SK-N-SH treated with all-trans-retinoic acid at 6 μM for 48 hours (cell line): ENCODE measurements around the gene LY6G5B.

Experiments used
- ATAC-seq: fragments of 200-7000 bp; cut with Tn5 transposase; 3 replicates; pipeline ENCODE4 v1.9.1; 2020; ENCODE audit warnings: mild to moderate bottlenecking, moderate library complexity
- ARNTL ChIP-seq: fragments of 450-650 bp; formaldehyde crosslinking; IDR thresholded peaks from 2 replicates; pipeline ENCODE4 v1.5.0; 2020; ENCODE audit warnings: low read depth, mild to moderate bottlenecking, moderate library complexity, borderline replicate concordance
- BACH2 ChIP-seq: fragments of 250-450 bp; sonication (Bioruptor Pico); IDR thresholded peaks from 2 replicates; pipeline ENCODE4 v1.9.0; 2021; ENCODE audit warnings: mild to moderate bottlenecking, borderline replicate concordance
- CREB5 ChIP-seq: fragments of 250-450 bp; sonication (Bioruptor Pico); IDR thresholded peaks from 2 replicates; pipeline ENCODE4 v1.5.1; 2020; ENCODE audit warnings: low read depth, mild to moderate bottlenecking, moderate library complexity
- CSDC2 ChIP-seq: fragments of 250-450 bp; sonication (Bioruptor Pico); IDR thresholded peaks from 2 replicates; pipeline ENCODE4 v1.5.0; 2020; ENCODE audit warnings: mild to moderate bottlenecking, moderate library complexity
- GLIS3 ChIP-seq: fragments of 250-450 bp; sonication (Bioruptor Pico); IDR thresholded peaks from 2 replicates; pipeline ENCODE4 v1.5.0; 2020; ENCODE audit warnings: mild to moderate bottlenecking, moderate library complexity
- ISL1 ChIP-seq: fragments of 250-450 bp; sonication (Bioruptor Pico); IDR thresholded peaks from 2 replicates; pipeline ENCODE4 v2.1.2; 2022; ENCODE audit warnings: mild to moderate bottlenecking, moderate library complexity
- OSR1 ChIP-seq: fragments of 250-450 bp; sonication (Bioruptor Pico); IDR thresholded peaks from 2 replicates; pipeline ENCODE4 v1.8.0; 2022; ENCODE audit warnings: moderate library complexity, mild to moderate bottlenecking, inconsistent platforms
- PPARA ChIP-seq: fragments of 250-450 bp; sonication (Bioruptor Pico); IDR thresholded peaks from 2 replicates; pipeline ENCODE4 v1.5.0; 2020; ENCODE audit warnings: mild to moderate bottlenecking, borderline replicate concordance
- RARB ChIP-seq: fragments of 250-450 bp; sonication (Bioruptor Pico); IDR thresholded peaks from 2 replicates; pipeline ENCODE4 v1.8.0; 2021; ENCODE audit warnings: mild to moderate bottlenecking, moderate library complexity
- SNAI2 ChIP-seq: fragments of 250-450 bp; sonication (Bioruptor Pico); IDR thresholded peaks from 2 replicates; pipeline ENCODE4 v1.5.0; 2020; ENCODE audit warnings: mild to moderate bottlenecking, moderate library complexity
- TCF4 ChIP-seq: fragments of 250-450 bp; sonication (Bioruptor Pico); IDR thresholded peaks from 2 replicates; pipeline ENCODE4 v1.8.0; 2021; ENCODE audit warnings: mild to moderate bottlenecking, moderate library complexity, borderline replicate concordance
- TOX ChIP-seq: fragments of 250-450 bp; sonication (Bioruptor Pico); IDR thresholded peaks from 2 replicates; pipeline ENCODE4 v1.8.0; 2021; ENCODE audit warnings: mild to moderate bottlenecking, moderate library complexity, borderline replicate concordance
- ZC3H10 ChIP-seq: fragments of 250-450 bp; sonication (Bioruptor Pico); IDR thresholded peaks from 2 replicates; pipeline ENCODE4 v1.5.1; 2021; ENCODE audit warnings: mild to moderate bottlenecking, moderate library complexity
- ZFP3 ChIP-seq: fragments of 250-450 bp; sonication (Bioruptor Pico); IDR thresholded peaks from 2 replicates; pipeline ENCODE4 v1.5.0; 2020; ENCODE audit warnings: mild to moderate bottlenecking, moderate library complexity
- ZFP30 ChIP-seq: fragments of 450-650 bp; formaldehyde crosslinking; IDR thresholded peaks from 2 replicates; pipeline ENCODE4 v1.5.0; 2022; ENCODE audit warnings: mild to moderate bottlenecking, moderate library complexity
- ZNF70 ChIP-seq: fragments of 450-650 bp; formaldehyde crosslinking; IDR thresholded peaks from 2 replicates; pipeline ENCODE4 v1.5.0; 2020; ENCODE audit warnings: mild to moderate bottlenecking, moderate library complexity
- ZNF8 ChIP-seq: fragments of 450-650 bp; formaldehyde crosslinking; IDR thresholded peaks from 2 replicates; pipeline ENCODE4 v1.5.0; 2020; ENCODE audit warnings: mild to moderate bottlenecking, moderate library complexity
- TF ChIP-seq, protein P1 (sequence below): fragments of 250-450 bp; sonication (Bioruptor Pico); IDR thresholded peaks from 2 replicates; pipeline ENCODE4 v1.5.0; 2020; ENCODE audit warnings: mild to moderate bottlenecking, moderate library complexity
- TF ChIP-seq, protein P2 (sequence below): fragments of 250-450 bp; sonication (Bioruptor Pico); IDR thresholded peaks from 2 replicates; pipeline ENCODE4 v1.8.0; 2021; ENCODE audit warnings: low read depth, mild to moderate bottlenecking, moderate library complexity, borderline replicate concordance
- TF ChIP-seq, protein P3 (sequence below): fragments of 250-450 bp; sonication (Bioruptor Pico); IDR thresholded peaks from 2 replicates; pipeline ENCODE4 v1.8.0; 2020; ENCODE audit warnings: mild to moderate bottlenecking, moderate library complexity, borderline replicate concordance

The LY6G5B gene

GRCh38 chr6:31655349-31656237, 14.2 kb upstream of the LY6G5B start, which contains the start of gene APOM:
TSS of gene APOM (plus strand) at chr6:31655894. CDS start at chr6:31655967, 73 bp downstream.
- TF ChIP-seq ZFP3 (no peak), BACH2 (no peak), ZC3H10 (CRISPR knock-in tag) (no peak), TOX (CRISPR knock-in tag) (no peak), CREB5 (CRISPR knock-in tag) (no peak), ISL1 (no peak), PPARA (CRISPR knock-in tag) (no peak), GLIS3 (no peak), ZFP30 (no peak), OSR1 (CRISPR knock-in tag) (no peak), SNAI2 (CRISPR knock-in tag) (no peak), TCF4 (CRISPR knock-in tag) (no peak), ZNF8 (CRISPR knock-in tag) (no peak), RARB (CRISPR knock-in tag) (no peak), CSDC2 (CRISPR knock-in tag) (no peak), ZNF70 (CRISPR knock-in tag) (no peak), ARNTL (CRISPR knock-in tag) (no peak)
- TF ChIP-seq, protein P1, sequence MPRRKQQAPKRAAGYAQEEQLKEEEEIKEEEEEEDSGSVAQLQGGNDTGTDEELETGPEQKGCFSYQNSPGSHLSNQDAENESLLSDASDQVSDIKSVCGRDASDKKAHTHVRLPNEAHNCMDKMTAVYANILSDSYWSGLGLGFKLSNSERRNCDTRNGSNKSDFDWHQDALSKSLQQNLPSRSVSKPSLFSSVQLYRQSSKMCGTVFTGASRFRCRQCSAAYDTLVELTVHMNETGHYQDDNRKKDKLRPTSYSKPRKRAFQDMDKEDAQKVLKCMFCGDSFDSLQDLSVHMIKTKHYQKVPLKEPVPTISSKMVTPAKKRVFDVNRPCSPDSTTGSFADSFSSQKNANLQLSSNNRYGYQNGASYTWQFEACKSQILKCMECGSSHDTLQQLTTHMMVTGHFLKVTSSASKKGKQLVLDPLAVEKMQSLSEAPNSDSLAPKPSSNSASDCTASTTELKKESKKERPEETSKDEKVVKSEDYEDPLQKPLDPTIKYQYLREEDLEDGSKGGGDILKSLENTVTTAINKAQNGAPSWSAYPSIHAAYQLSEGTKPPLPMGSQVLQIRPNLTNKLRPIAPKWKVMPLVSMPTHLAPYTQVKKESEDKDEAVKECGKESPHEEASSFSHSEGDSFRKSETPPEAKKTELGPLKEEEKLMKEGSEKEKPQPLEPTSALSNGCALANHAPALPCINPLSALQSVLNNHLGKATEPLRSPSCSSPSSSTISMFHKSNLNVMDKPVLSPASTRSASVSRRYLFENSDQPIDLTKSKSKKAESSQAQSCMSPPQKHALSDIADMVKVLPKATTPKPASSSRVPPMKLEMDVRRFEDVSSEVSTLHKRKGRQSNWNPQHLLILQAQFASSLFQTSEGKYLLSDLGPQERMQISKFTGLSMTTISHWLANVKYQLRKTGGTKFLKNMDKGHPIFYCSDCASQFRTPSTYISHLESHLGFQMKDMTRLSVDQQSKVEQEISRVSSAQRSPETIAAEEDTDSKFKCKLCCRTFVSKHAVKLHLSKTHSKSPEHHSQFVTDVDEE (CRISPR knock-in tag), result no peak
- TF ChIP-seq, protein P2, sequence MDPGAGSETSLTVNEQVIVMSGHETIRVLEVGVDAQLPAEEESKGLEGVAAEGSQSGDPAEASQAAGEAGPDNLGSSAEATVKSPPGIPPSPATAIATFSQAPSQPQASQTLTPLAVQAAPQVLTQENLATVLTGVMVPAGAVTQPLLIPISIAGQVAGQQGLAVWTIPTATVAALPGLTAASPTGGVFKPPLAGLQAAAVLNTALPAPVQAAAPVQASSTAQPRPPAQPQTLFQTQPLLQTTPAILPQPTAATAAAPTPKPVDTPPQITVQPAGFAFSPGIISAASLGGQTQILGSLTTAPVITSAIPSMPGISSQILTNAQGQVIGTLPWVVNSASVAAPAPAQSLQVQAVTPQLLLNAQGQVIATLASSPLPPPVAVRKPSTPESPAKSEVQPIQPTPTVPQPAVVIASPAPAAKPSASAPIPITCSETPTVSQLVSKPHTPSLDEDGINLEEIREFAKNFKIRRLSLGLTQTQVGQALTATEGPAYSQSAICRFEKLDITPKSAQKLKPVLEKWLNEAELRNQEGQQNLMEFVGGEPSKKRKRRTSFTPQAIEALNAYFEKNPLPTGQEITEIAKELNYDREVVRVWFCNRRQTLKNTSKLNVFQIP (CRISPR knock-in tag), result no peak
- TF ChIP-seq, protein P3, sequence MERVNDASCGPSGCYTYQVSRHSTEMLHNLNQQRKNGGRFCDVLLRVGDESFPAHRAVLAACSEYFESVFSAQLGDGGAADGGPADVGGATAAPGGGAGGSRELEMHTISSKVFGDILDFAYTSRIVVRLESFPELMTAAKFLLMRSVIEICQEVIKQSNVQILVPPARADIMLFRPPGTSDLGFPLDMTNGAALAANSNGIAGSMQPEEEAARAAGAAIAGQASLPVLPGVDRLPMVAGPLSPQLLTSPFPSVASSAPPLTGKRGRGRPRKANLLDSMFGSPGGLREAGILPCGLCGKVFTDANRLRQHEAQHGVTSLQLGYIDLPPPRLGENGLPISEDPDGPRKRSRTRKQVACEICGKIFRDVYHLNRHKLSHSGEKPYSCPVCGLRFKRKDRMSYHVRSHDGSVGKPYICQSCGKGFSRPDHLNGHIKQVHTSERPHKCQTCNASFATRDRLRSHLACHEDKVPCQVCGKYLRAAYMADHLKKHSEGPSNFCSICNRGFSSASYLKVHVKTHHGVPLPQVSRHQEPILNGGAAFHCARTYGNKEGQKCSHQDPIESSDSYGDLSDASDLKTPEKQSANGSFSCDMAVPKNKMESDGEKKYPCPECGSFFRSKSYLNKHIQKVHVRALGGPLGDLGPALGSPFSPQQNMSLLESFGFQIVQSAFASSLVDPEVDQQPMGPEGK (CRISPR knock-in tag), result no peak
- ATAC-seq, result no peak

GRCh38 chr6:31657406-31658157, 12.2 kb upstream of the LY6G5B start:
- ATAC-seq, result no peak

More at GRCh38 chr6:31657406-31658157, 12.2 kb upstream of the LY6G5B start:
- TF ChIP-seq TCF4 (CRISPR knock-in tag) (no peak), ZFP30 (no peak), OSR1 (CRISPR knock-in tag) (no peak), PPARA (CRISPR knock-in tag) (no peak)
- TF ChIP-seq, protein P1 (CRISPR knock-in tag), result no peak
- TF ChIP-seq, all 23 proteins: peak for 0
